SK-N-SH (cell line): ENCODE measurements around the gene PLXNA4. TPM values are rescaled to one million over a fixed set of nuclear protein-coding genes. Genes with fewer than 3 reads are reported as not detected.
A peak's percentile ranks its signal among the peaks of the same experiment; 100 is the strongest.

Source experiments
- CTCF ChIA-PET: fragments of 300-600, 350-600 bp; formaldehyde crosslinking; extraction: SDS; loops from one replicate; lab custom pipeline; 2021; lab: Yijun Ruan, JAX
- POLR2A ChIA-PET: fragments of 350-600 bp; sonication (Branson Sonifier 250); formaldehyde crosslinking; extraction: SDS; loops from one replicate; lab custom pipeline; 2020; ENCODE audit warnings: antibody characterized with exemption, inconsistent platforms; lab: Yijun Ruan, JAX
- DNase-seq: peaks from one replicate; pipeline ENCODE4 v3.0.0; 2012
- H2AFZ ChIP-seq: fragments of 200-600 bp; sonication (generic); 2 replicates; pipeline ENCODE4 v1.8.1; 2016; ENCODE audit warnings: antibody characterized with exemption, mild to moderate bottlenecking, low read depth
- H3F3A ChIP-seq: fragments of 200-600 bp; sonication (generic); replicated peaks from 2 replicates; pipeline ENCODE3; 2016; ENCODE audit warnings: antibody characterized with exemption, mild to moderate bottlenecking; ENCODE audit not compliant: insufficient read depth
- H3K27ac ChIP-seq, 2 experiments: fragments of 200-500 bp in 1 of 2; fragments of 200-600 bp in 1 of 2; sonication (Bioruptor generic) in 1 of 2; sonication (generic), shearing (Covaris generic) in 1 of 2; 2 replicates each; pipeline versions ENCODE4 v1.5.1 to v1.6.1; 2014 to 2016; ENCODE audit warnings: low read depth in 2 of 2, inconsistent platforms in 1 of 2, low read length in 1 of 2, mild to moderate bottlenecking in 1 of 2, mixed read lengths in 1 of 2
- H3K27me3 ChIP-seq: fragments of 200-600 bp; sonication (generic), shearing (Covaris generic); 2 replicates; pipeline ENCODE4 v1.6.1; 2016; ENCODE audit warnings: mixed run types; ENCODE audit not compliant: insufficient read depth
- H3K36me3 ChIP-seq, 2 experiments: fragments of 200-500 bp in 1 of 2; fragments of 200-600 bp in 1 of 2; sonication (Bioruptor generic) in 1 of 2; sonication (generic) in 1 of 2; replicated peaks in 1 of 2; 2 replicates each; pipeline versions ENCODE3 to v1.5.1; 2014 to 2016; ENCODE audit warnings: low read length in 1 of 2, mild to moderate bottlenecking in 1 of 2; ENCODE audit not compliant: insufficient read depth in 2 of 2, control insufficient read depth in 1 of 2
- H3K4me1 ChIP-seq, 2 experiments: fragments of 200-500 bp in 1 of 2; fragments of 200-600 bp in 1 of 2; sonication (Bioruptor generic) in 1 of 2; sonication (generic), shearing (Covaris generic) in 1 of 2; 2 replicates each; pipeline versions ENCODE4 v1.5.1 to v1.6.1; 2014 to 2016; ENCODE audit warnings: low read depth in 1 of 2, low read length in 1 of 2, mixed run types in 1 of 2; ENCODE audit not compliant: insufficient read depth in 2 of 2, control insufficient read depth in 1 of 2
- H3K4me2 ChIP-seq: fragments of 200-600 bp; sonication (generic), shearing (Covaris generic); 2 replicates; pipeline ENCODE4 v1.6.1; 2017; ENCODE audit warnings: mixed run types
- H3K4me3 ChIP-seq, 2 experiments: fragments of 200-500 bp in 1 of 2; fragments of 200-600 bp in 1 of 2; sonication (Bioruptor generic) in 1 of 2; sonication (generic), shearing (Covaris generic) in 1 of 2; 2 replicates each; pipeline versions ENCODE4 v1.5.1 to v1.8.1; 2014 to 2016; ENCODE audit warnings: low read depth in 2 of 2, inconsistent platforms in 1 of 2, low read length in 1 of 2, mild to moderate bottlenecking in 1 of 2, mixed read lengths in 1 of 2, moderate library complexity in 1 of 2
- H3K79me2 ChIP-seq: fragments of 200-600 bp; sonication (generic); 2 replicates; pipeline ENCODE4 v1.8.1; 2017; ENCODE audit warnings: mild to moderate bottlenecking; ENCODE audit not compliant: insufficient read depth
- H3K9ac ChIP-seq: fragments of 200-600 bp; sonication (generic); 2 replicates; pipeline ENCODE4 v1.6.1; 2017; ENCODE audit warnings: mixed run types
- H3K9me2 ChIP-seq: fragments of 200-600 bp; sonication (generic); 2 replicates; pipeline ENCODE4 v1.6.1; 2017; ENCODE audit warnings: mixed run types
- H3K9me3 ChIP-seq: fragments of 200-600 bp; sonication (generic); 2 replicates; pipeline ENCODE4 v1.6.1; 2017; ENCODE audit warnings: mixed run types, mild to moderate bottlenecking, moderate library complexity
- H4K20me1 ChIP-seq: fragments of 200-600 bp; sonication (generic); 2 replicates; pipeline ENCODE4 v1.6.1; 2017; ENCODE audit warnings: mild to moderate bottlenecking, mixed run types; ENCODE audit not compliant: insufficient read depth
- ELF1 ChIP-seq: IDR thresholded peaks from 2 replicates; pipeline ENCODE4 v1.4.0; 2012
- EP300 ChIP-seq, 2 experiments: IDR thresholded peaks; 2 replicates each; pipeline versions ENCODE4 v1.4.0 to v1.6.1; 2012; ENCODE audit warnings: borderline replicate concordance in 1 of 2, low read depth in 1 of 2, low read length in 1 of 2
- EZH2phosphoT487 ChIP-seq: fragments of 200-600 bp; sonication (generic); IDR thresholded peaks from 2 replicates; pipeline ENCODE4 v1.6.1; 2017; ENCODE audit warnings: low read depth, mixed run types, mild to moderate bottlenecking, antibody characterized with exemption, moderate library complexity, borderline replicate concordance
- FOSL2 ChIP-seq: IDR thresholded peaks from 2 replicates; pipeline ENCODE4 v1.4.0; 2012; ENCODE audit warnings: low read depth, mild to moderate bottlenecking, moderate library complexity, borderline replicate concordance
- GATA2 ChIP-seq: sonication (generic); formaldehyde crosslinking; IDR thresholded peaks from 2 replicates; pipeline ENCODE4 v1.5.0; 2020; ENCODE audit warnings: mild to moderate bottlenecking, missing genetic modification reagents
- MEF2A ChIP-seq: IDR thresholded peaks from 2 replicates; pipeline ENCODE4 v1.4.0; 2012; ENCODE audit warnings: low read depth, borderline replicate concordance
- NRF1 ChIP-seq: IDR thresholded peaks from 2 replicates; pipeline ENCODE4 v1.6.1; 2012; ENCODE audit warnings: low read depth, mild to moderate bottlenecking, low read length
- POLR2AphosphoS5 ChIP-seq: IDR thresholded peaks from 2 replicates; pipeline ENCODE4 v1.6.1; 2012; ENCODE audit warnings: low read depth, low read length
- RCOR1 ChIP-seq: fragments of 150-350 bp; IDR thresholded peaks from 2 replicates; pipeline ENCODE4 v1.6.1; 2017; ENCODE audit warnings: antibody characterized with exemption, low read length
- SIN3A ChIP-seq: IDR thresholded peaks from 2 replicates; pipeline ENCODE4 v1.6.1; 2012; ENCODE audit warnings: low read depth, mild to moderate bottlenecking, low read length, moderate library complexity, borderline replicate concordance
- TAF1 ChIP-seq: IDR thresholded peaks from 2 replicates; pipeline ENCODE4 v1.6.1; 2012; ENCODE audit warnings: low read depth, mild to moderate bottlenecking, low read length, moderate library complexity, borderline replicate concordance
- TCF12 ChIP-seq: IDR thresholded peaks from 2 replicates; pipeline ENCODE4 v1.4.0; 2012
- USF1 ChIP-seq: IDR thresholded peaks from 2 replicates; pipeline ENCODE4 v1.4.0; 2012; ENCODE audit warnings: low read depth, borderline replicate concordance
- YY1 ChIP-seq: IDR thresholded peaks from 2 replicates; pipeline ENCODE4 v1.4.0; 2012; ENCODE audit warnings: low read depth, mild to moderate bottlenecking
- WGBS: methylation state at CpG from one replicate; pipeline ENCODE4 v1.1.6; 2017; ENCODE audit warnings: low lambda C conversion rate; 5-methylcytosine and 5-hydroxymethylcytosine counted together
- polyA plus RNA-seq, 3 experiments: library from polyadenylated mRNA; depleted of rRNA; stranded (reverse); fragments of >200 nt; gene quantifications; 2 replicates each; pipeline ENCODE4 v1.2.3, GENCODE V29; 2012
- TF ChIP-seq, protein P1 (sequence below): fragments of 150-350 bp; IDR thresholded peaks from 2 replicates; pipeline ENCODE4 v1.6.1; 2016; ENCODE audit warnings: mild to moderate bottlenecking, low read depth, low read length
- TF ChIP-seq, protein P2 (sequence below): IDR thresholded peaks from 2 replicates; pipeline ENCODE4 v1.6.1; 2012; ENCODE audit warnings: mild to moderate bottlenecking, low read depth, low read length, moderate library complexity
- TF ChIP-seq, protein P3 (sequence below): IDR thresholded peaks from 2 replicates; pipeline ENCODE4; 2012
- TF ChIP-seq, protein P4 (sequence below): IDR thresholded peaks from 2 replicates; pipeline ENCODE4 v1.4.0; 2012; ENCODE audit warnings: low read depth
- TF ChIP-seq, protein P5 (sequence below): fragments of 200-600 bp; sonication (generic); IDR thresholded peaks from 2 replicates; pipeline ENCODE4 v1.6.1; 2017; ENCODE audit warnings: antibody characterized with exemption, mild to moderate bottlenecking, moderate library complexity

PLXNA4 gene
- polyA plus RNA-seq, 1 of the 3 experiments (the other 2 are of a cell fraction), result 2.4 TPM

- Histone ChIP-seq H3K79me2 (no peaks in the 10 kb centered on the region), H3K27me3 (no peaks in the 10 kb centered on the region), H3K36me3 (no peaks in the 10 kb centered on the region), H3K9ac (no peak overlapping the region), H3K4me2 (peak overlapping the region; percentile 29), H3K4me1 (peaks cover 2 to 7% of the 10 kb centered on the region in 2 experiments; a peak in 3 of 4 replicates), H3K9me2 (no peaks in the 10 kb centered on the region), H3K27ac (no peak overlapping the region), H3K4me3 (no peak overlapping the region), H4K20me1 (no peaks in the 10 kb centered on the region), H3F3A (peaks cover 11% of the 10 kb centered on the region), H2AFZ (no peak overlapping the region; the same call in 1 of the 2 replicates), H3K9me3 (no peaks in the 10 kb centered on the region)
- TF ChIP-seq TCF12 (peak; percentile 64), RCOR1 (no peak), NRF1 (no peak), EP300 (IDR thresholded peaks at IDR 0.05; ENCODE audit: borderline replicate concordance in 1 of 2, low read depth in 1 of 2, low read length in 1 of 2) (no peak), YY1 (no peak), SIN3A (no peak), POLR2AphosphoS5 (no peak), TAF1 (no peak), MEF2A (no peak), ELF1 (0 out of 2 replicates have a peak, but pooled peaks have one; percentile 23), GATA2 (CRISPR knock-in tag) (no peak), USF1 (no peak), EZH2phosphoT487 (no peak), FOSL2 (peak; percentile 53)
- TF ChIP-seq, protein P1, sequence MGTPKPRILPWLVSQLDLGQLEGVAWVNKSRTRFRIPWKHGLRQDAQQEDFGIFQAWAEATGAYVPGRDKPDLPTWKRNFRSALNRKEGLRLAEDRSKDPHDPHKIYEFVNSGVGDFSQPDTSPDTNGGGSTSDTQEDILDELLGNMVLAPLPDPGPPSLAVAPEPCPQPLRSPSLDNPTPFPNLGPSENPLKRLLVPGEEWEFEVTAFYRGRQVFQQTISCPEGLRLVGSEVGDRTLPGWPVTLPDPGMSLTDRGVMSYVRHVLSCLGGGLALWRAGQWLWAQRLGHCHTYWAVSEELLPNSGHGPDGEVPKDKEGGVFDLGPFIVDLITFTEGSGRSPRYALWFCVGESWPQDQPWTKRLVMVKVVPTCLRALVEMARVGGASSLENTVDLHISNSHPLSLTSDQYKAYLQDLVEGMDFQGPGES, result no peak
- TF ChIP-seq, protein P2, sequence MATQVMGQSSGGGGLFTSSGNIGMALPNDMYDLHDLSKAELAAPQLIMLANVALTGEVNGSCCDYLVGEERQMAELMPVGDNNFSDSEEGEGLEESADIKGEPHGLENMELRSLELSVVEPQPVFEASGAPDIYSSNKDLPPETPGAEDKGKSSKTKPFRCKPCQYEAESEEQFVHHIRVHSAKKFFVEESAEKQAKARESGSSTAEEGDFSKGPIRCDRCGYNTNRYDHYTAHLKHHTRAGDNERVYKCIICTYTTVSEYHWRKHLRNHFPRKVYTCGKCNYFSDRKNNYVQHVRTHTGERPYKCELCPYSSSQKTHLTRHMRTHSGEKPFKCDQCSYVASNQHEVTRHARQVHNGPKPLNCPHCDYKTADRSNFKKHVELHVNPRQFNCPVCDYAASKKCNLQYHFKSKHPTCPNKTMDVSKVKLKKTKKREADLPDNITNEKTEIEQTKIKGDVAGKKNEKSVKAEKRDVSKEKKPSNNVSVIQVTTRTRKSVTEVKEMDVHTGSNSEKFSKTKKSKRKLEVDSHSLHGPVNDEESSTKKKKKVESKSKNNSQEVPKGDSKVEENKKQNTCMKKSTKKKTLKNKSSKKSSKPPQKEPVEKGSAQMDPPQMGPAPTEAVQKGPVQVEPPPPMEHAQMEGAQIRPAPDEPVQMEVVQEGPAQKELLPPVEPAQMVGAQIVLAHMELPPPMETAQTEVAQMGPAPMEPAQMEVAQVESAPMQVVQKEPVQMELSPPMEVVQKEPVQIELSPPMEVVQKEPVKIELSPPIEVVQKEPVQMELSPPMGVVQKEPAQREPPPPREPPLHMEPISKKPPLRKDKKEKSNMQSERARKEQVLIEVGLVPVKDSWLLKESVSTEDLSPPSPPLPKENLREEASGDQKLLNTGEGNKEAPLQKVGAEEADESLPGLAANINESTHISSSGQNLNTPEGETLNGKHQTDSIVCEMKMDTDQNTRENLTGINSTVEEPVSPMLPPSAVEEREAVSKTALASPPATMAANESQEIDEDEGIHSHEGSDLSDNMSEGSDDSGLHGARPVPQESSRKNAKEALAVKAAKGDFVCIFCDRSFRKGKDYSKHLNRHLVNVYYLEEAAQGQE, result no peak
- TF ChIP-seq, protein P3, sequence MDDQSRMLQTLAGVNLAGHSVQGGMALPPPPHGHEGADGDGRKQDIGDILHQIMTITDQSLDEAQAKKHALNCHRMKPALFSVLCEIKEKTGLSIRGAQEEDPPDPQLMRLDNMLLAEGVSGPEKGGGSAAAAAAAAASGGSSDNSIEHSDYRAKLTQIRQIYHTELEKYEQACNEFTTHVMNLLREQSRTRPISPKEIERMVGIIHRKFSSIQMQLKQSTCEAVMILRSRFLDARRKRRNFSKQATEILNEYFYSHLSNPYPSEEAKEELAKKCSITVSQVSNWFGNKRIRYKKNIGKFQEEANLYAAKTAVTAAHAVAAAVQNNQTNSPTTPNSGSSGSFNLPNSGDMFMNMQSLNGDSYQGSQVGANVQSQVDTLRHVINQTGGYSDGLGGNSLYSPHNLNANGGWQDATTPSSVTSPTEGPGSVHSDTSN, result no peak; the same call in 1 of the 2 replicates
- TF ChIP-seq, protein P4, sequence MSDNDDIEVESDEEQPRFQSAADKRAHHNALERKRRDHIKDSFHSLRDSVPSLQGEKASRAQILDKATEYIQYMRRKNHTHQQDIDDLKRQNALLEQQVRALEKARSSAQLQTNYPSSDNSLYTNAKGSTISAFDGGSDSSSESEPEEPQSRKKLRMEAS, result 0 out of 2 replicates have a peak, but pooled peaks have one; percentile 20
- TF ChIP-seq, protein P5, sequence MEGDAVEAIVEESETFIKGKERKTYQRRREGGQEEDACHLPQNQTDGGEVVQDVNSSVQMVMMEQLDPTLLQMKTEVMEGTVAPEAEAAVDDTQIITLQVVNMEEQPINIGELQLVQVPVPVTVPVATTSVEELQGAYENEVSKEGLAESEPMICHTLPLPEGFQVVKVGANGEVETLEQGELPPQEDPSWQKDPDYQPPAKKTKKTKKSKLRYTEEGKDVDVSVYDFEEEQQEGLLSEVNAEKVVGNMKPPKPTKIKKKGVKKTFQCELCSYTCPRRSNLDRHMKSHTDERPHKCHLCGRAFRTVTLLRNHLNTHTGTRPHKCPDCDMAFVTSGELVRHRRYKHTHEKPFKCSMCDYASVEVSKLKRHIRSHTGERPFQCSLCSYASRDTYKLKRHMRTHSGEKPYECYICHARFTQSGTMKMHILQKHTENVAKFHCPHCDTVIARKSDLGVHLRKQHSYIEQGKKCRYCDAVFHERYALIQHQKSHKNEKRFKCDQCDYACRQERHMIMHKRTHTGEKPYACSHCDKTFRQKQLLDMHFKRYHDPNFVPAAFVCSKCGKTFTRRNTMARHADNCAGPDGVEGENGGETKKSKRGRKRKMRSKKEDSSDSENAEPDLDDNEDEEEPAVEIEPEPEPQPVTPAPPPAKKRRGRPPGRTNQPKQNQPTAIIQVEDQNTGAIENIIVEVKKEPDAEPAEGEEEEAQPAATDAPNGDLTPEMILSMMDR, result no peak
- DNase-seq, result no peak
- ChIA-PET POLR2A (no interaction called here), CTCF (interaction anchor here (0.7 to 5.8 kb wide), 3 partner anchors 19 to 216 kb away, joined by 3 to 29 read pairs (median 4); no protein-coding TSS in a partner anchor)
- WGBS, result 62% methylated on average over 13 of the region's 13 CpGs
Measured at GRCh38 chr7:132536654-132537395, 39.4 kb downstream of the PLXNA4 start.
